Keratinocyte (primary cell): ENCODE measurements around the gene ANKRD23.

Source experiments
- CTCF ChIP-seq, 3 experiments: IDR thresholded peaks in 1 of 3; conservative IDR thresholded peaks in 1 of 3; optimal IDR thresholded peaks in 1 of 3; 2 replicates in 2 of 3; 3 replicates in 1 of 3; pipeline versions ENCODE3 to v1.5.1; 2011; ENCODE audit warnings: low read length in 3 of 3, mild to moderate bottlenecking in 3 of 3, moderate library complexity in 2 of 3, control low read depth in 1 of 3, inconsistent platforms in 1 of 3; ENCODE audit not compliant: insufficient read depth in 2 of 3; ENCODE audit errors: extremely low read depth in 1 of 3
- EZH2 ChIP-seq: IDR thresholded peaks from one replicate; pipeline ENCODE4 v1.6.1; 2012; ENCODE audit warnings: inconsistent platforms, mild to moderate bottlenecking, low read length, moderate library complexity

GRCh38 chr2:96800061-96801004, 43.5 kb downstream of the ANKRD23 start:
- TF ChIP-seq CTCF (optimal IDR thresholded peaks at IDR 0.05 in 1 of 3, IDR thresholded peaks at IDR 0.05 in 1 of 3, conservative IDR thresholded peaks at IDR 0.05 in 1 of 3; ENCODE audit: extremely low read depth in 1 of 3, insufficient read depth in 2 of 3, low read length in 3 of 3) (no peak), EZH2 (no peak)
